ENCODE measurements around the gene WASF1.
A peak's percentile ranks its signal among the peaks of the same experiment; 100 is the strongest.

- TF ChIP-seq CTCF (conservative IDR thresholded peaks at IDR 0.05 in 1 of 2, IDR thresholded peaks at IDR 0.05 in 1 of 2; ENCODE audit: extremely low read depth in 1 of 2, insufficient read depth in 1 of 2, low read depth in 1 of 2, low read length in 2 of 2) (peak; percentile 77 to 78), EZH2 (IDR thresholded peaks at IDR 0.05; ENCODE audit: borderline replicate concordance, low read length) (no peak)
Measured at GRCh38 chr6:110053395-110054240, 125.9 kb downstream of the WASF1 start.

Measured in mammary epithelial cell (primary cell).